CD4-positive, alpha-beta T cell treated with Interferon gamma for 1 hour (primary cell): ENCODE data around the gene ERF.
A peak's percentile ranks its signal among the peaks of the same experiment; 100 is the strongest.

Source experiments
- DNase-seq: peaks from one replicate; pipeline ENCODE4 v3.0.0-alpha.2; 2020

ERF gene

DNA sequence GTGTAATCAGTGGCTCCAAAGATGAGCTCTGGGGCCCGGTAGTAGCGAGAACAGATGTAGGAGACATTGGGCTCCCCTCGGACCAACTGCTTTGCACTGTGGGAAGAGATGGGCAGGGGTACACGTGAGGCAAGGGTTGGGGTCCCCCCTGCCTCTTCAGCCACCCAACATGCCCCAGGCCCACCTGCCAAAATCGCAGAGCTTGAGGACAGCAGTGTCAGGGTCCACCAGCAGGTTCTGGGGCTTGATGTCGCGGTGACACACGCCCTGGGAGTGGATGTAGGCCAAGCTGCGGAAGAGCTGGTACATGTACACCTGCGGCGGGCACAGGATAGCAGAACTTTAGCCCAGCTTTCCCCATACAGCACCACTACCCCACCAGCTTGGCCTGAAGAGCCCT lies 20.6 kb downstream of the ERF start:
- DNase-seq = no peak

DNA sequence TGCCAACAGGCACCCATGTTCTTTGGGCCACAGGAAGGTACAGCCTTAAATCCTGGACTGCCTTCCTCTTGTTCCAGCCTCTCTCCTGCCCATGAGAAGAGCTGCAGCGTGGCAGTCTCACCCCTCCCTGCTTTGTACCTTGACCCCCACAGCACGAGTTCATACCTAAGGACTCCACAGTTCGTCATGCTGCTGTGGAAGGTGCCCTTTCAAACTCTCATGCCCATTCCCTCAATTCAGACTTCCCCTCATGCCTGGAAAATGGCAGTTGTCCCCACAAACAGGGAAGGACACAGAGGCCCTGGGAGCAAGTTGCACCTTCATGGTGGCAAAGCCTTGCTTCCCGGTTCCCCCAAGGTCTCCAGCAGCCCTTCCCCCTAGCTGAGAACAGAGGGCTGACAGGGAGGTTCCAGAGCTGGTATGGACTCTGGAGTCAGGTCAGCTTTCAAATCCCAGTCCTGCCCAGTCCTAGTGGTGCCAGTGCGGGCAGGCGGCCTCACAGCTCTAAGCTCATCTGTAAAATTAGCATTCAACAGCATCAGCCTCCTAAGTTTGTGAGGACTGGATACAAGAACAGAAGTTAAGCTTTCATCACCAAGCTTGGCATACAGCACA lies 21.1 kb downstream of the ERF start:
- DNase-seq = no peak

DNA sequence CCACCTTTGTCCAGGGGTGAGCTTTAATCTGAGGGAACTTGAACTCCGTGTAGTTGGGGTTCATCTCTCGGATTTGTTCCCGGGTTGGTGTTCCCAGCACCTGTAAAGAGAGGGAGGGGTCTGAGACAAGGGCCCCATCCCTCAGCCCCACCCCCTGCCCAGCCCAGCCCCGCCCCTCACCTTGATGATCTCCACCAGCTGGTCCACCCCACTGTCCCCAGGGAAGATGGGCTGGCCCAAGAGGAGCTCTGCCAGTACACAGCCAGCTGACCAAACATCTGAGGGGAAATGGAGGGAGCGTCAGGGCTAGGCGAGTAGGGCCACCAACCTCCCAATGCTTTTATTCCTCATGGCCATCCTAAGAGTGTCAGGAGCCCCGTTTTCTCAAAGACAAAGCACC lies 21.8 kb downstream of the ERF start:
- no peak for DNase-seq

DNA sequence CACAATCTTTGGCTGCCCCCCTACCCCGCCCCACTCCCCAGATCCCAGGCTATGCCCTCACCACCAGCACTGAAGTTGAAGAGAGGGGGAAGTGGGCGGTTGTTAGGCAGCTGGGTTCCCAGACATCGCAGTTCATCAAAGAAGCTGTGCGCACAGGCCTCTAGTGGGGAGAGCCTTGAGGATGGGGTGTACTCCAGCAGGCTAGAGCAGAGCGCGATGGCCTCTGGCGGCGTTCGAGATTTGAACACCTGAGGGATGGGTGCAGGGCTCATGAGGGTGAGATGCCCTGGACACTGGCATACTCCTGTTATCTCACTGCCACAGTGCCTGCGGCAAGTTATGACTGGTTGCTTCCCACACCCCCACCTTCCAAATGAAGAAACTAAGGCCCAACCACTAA lies 22.5 kb downstream of the ERF start:
- no peak for DNase-seq

DNA sequence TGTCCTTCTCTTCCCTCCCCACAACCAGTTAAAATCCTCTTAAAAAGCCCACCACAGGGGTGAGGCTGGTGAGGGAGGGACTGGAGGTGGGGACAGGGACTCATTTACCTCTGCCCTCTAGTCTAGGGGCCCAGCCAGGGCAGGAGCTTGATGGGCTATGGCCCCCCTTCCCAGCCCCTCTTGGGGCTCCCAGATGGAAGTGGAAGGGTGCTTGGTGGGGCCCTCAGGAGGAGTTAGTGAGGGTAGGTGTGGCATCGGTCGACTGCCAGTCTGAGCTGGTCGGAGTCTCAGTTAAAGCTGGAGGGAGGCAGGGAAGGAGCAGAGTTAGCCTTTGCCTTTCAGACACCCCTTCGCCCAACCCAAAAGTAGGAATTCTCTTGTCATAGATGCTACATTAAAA lies 24.4 kb downstream of the ERF start:
- DNase-seq = no peak

DNA sequence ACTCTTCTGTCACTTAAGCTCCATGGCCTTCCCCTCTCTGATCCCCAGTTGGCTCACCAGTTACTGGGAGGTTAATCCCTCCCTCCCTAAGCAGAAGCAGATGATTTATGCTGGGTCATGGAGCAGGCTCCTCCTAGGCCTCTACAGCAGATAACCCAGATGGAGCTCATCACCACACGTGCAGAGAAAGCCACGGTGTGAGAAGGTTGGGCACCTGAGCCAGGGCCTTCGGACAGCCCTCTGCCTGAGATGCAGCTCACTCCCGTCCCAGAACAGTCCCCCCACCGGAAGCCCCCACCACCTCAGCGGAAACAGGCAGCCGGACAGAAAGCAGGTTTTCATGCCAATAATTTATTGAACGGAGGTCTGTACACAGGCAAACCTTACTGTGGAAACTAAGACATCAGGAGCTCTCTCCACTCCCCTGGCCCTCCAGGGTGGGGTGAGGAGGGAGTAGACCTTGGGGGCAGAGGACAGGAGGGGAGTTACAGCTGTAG lies 25.0 kb downstream of the ERF start:
- no peak for DNase-seq

DNA sequence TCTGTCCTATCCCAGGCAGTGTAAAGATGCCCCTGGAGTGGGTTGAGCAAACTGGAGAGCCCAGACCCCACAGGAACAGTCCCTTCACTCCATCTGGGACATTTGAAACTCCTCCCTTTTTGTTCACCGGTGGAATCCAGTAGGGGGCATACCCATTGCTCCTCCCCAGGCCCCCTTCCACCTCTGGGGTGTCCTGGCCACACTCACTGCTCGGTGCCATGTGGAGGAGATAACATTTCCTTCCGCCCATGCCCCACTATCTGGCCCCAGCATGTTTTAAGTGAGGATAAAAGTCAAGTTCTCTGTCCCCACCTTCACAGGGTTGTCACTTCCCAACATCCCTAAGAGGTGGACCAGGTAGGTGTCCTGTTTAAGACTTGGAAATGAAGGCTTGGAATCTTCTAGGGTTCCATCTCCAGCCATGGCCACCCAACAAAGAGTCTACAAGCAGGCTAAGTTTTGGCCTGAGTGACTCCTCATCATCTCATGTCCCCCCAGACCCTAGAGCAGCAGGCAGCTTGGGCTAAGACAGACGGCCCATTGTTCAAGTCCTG lies 25.6 kb downstream of the ERF start:
- DNase-seq = no peak

DNA sequence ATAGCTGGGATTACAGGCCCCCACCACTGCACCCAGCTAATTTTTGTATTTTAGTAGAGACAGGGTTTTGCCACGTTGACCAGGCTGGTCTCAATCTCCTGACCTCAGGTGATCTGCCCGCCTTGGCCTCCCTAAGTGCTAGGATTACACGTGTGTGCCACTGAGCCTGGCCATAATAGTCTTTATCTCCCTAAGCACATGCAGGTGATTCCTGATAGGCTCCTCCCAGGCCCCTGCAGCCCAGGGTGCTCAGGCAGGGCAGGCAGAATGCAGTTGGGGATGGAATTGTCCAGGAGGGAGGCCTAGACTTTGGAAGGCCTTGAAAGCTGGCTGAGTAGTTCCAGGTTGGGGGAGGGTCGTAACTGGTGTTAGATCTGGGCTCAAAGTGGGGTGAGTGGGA lies 26.3 kb downstream of the ERF start:
- DNase-seq = no peak

DNA sequence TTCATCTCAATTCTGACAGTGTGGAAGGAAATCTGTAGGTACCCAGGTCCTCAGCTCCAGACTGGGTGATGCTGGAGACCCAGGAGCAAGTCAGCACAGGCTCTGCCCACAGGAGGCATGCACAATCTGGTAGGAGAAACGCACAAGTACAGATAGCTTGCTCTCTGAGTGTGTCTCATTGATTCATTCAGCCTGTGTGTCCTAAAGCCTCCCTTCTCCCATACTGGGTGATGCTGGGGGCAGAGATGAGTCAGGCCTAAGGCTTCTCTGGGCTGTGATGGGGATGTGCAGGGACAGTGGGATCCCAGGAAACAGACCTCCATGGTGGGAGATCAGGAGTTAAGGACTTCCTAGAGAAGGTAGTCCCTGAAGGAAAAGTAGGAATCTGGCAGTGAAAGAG lies 28.0 kb downstream of the ERF start:
- DNase-seq = no peak

DNA sequence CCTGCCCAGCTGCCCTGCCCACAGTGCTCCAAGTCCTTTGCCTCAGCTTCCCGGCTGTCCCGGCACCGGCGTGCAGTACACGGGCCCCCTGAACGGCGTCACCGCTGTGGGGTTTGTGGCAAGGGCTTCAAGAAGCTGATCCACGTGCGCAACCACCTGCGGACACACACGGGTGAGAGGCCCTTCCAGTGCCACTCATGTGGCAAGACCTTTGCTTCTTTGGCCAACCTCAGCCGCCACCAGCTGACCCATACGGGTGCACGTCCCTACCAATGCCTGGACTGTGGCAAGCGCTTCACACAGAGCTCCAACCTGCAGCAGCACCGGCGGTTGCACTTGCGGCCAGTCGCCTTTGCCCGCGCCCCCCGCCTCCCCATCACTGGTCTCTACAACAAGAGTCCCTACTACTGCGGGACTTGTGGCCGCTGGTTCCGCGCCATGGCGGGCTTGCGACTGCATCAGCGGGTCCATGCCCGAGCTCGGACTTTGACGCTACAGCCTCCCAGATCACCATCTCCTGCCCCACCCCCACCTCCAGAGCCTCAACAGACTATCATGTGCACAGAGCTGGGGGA lies 29.1 kb downstream of the ERF start:
- no peak for DNase-seq

DNA sequence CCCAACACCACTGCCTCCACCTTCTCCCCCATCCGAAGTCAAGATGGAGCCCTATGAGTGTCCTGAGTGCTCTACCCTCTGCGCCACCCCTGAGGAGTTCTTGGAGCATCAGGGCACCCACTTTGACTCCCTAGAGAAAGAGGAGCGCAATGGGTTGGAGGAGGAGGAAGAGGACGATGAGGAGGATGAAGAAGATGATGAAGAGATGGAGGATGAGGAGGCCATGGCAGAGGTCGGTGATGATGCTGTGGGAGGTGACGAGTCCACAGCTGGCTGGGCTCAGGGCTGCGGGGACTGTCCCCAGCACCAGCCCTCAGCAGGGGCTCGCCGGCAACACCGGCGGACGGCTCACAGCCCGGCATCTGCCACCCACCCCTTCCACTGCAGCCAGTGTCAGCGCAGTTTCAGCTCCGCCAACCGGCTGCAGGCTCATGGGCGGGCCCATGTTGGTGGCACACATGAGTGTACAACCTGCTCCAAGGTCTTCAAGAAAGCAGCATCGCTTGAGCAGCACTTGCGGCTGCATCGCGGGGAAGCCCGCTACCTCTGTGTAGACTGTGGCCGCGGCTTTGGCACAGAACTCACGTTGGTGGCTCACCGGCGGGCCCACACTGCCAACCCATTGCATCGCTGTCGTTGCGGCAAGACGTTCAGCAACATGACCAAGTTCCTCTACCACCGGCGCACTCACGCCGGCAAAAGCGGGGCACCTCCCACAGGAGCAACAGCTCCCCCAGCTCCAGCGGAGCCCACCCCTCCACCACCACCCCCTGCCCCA lies 29.8 kb downstream of the ERF start:
- no peak for DNase-seq

DNA sequence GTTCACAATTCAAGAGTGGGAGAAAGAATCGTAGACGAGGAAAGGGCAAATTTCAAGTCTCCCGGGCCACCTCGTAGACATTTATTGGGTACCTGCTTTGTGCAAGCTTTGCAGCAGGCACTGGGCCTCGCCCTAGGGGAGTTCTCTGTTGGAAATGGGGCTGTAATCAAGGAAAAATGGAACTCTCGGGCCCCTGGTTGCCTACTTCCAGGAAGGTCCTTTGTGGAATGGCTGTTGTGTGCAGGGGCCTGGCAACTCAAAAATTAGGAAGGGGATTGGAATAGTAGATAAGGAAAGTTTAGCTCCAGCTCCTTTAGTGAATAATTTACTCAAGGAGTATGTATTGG lies 34.2 kb downstream of the ERF start:
- no peak for DNase-seq

DNA sequence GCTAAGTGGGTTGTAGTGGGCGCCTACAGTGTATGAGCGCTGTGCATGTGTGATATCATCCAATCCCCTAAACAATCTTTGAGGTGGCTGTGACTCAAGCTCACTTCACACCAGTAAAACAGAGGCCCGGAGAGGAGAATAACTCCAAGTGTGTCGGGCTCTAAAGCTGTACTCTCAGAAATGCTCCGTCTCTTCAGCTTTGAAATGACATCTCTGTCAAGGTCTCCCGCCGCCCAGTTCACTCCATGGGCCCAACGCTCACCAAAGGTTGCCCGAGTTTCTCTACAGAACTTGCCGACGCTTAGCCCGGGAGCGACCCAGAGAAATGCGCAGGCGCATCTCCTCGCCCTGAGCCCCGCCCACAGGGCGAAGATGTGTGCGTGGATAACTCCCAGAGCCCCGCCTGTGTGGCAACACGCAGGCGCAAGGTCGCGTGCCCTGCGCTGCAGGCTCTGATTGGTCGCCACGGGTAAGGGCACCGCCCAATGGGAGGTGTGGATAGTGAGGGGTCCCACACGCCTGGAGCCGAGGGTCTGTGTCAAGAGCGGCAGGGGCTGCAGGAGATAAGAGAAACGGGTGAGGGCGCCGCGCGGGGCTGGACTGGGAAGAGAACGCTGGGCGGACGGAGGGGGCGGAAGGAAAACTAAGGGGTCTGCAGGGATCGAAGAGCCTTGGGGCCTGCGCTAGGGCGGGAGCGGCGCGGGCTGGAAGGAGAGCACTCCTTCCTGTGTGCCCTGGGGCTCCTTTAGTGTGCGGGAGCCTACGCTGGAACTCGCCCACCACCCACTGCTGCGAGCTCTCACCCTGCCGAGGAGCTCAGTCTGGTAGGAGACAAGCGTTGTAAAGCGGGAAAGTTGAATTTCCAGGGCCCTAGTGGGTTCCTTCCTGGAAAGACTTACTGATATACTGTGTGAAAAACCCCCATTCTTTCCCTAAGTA lies 34.8 kb downstream of the ERF start, which contains the start of gene ZNF526:
Gene ZNF526, plus strand, starts transcription at position 501 of the 939 bp plus-strand sequence. CDS start 4,092 bp downstream, outside the sequence.
- DNase-seq = peak; percentile 98

DNA sequence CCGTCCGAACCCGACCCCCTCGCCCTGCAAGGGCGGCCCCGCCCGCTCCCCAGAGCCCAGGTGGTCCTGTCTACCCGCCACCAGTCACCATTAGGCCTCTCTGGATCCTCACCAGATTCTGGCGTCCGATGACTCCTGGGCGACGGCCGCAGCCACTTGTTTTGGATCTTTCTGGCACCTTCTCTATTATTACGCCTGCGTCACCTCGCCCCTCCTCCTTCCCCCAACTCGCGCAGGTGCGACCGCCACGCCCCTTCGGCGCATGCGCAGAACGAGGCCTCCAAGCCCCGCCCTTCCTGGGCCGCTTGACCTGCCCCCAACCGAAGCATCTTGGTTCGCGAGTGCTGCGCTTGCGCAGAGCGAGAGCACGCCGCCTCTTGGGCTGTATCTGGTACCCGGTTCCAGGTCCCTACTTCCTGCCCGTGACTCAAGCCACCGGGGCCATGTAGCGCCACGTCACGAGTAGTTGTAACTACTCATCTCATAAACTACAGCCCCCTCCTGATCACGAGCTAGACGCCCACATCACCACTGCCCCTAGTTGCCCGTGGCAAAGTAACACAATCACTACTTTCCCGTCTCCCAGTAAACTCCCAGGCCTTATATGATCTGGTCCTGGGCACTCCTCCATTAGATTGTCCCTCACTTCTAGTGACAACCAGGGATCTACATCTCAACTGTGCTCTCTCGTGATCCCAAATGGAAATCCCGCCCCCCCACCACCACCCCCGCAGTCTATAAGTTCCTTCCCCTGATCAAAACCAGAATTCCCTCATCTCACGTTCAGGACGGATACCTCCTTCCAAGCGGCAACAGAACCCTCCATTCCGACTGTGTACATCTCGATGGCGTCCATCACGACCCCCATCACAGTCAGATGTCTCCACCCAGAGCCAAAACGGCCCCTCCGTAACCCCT lies 37.1 kb downstream of the ERF start, which contains the start of gene DEDD2:
Gene DEDD2, minus strand, starts transcription at position 158 of the 918 bp plus-strand sequence. CDS start 670 bp downstream, outside the sequence.
- peak; percentile 100 for DNase-seq

DNA sequence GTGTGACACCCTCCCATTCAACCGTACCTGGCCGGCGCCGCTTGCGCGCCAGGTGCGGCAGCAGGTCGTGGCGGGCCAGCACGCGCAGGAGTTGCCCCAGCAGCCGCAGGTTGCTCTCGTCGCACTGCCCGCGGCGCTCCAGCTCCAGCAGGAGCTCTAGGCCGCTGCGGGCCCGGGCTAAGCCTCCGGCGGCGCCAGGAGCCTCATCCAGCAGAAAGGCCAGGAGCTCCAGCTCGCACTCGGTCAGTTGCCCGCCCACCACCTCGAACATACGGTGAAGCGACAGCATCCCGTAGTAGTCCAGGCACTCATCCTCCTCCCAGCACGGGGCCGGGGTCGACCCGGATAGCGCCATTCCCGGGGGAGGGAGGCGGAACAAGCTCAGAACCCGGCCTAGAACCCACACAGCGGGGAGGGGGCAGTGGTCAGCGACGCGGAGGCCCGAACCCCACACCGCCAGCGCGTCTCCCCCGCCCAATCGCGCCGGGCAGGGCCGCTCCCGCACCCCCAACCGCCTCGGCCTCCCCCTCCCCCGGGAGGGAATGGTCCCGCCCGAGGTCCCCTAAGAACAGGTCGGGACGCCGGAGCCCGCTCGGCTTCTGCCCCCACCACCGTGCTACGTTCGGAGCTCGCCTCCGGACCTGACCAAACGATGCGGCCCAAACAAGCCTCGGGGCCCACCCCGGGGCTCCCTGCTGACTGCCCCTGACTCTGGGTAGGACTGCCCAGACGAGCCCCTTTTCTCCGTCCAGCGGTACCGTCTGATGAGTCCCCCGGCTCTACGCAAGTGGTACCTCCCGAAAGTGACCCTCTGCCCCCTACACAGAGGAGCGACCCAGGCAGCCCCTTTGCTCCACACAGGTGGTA lies 38.0 kb downstream of the ERF start:
- no peak for DNase-seq

DNA sequence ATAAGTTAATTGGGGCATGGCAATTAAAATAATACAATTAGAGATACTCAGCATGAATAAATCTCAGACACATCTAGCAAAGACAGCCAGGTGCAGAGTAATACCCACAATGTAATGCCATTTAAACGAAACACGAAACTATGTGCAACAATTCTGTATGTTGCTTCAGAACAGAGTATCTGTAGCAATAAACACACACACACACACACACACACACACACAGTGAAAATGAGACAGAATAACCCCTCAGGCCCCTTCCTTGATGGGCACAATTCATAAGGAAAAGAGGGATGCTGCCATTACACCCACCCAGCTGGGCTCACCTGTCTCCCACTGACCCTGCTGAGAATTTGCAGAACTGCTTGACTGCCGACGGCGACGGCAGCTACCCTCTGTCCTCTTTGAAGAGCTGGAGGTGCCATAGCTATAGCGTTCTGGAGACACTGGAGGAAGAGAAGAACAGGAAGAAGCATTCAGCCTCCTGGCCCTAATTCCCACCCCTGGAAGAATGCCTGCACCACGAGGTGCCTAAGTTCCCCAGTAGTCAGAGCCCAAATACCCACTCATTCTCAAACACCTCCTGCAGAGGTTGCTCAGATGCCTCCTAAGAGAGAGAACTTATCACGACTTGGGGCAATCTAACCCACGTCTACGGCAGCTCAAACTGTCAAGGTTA lies 40.0 kb downstream of the ERF start:
- DNase-seq = no peak

DNA sequence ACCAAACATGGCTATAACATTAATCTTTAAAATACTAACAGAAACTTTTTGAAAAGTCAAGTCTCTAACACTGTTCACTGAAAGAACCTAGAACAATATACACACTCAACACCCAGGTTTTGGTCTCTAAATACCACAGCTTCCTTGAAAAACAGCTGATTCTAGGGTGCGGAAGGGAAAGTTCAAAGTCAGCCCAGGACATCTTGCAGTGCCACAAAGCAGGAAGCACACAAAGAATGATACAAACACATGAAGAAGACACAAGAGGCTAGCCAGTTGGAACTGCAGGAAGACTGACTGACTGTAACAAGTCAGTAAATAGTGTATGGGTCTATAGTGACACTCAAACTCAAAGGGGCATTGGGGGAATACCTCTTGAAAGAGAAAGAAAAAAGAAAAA lies 42.0 kb downstream of the ERF start:
- no peak for DNase-seq

DNA sequence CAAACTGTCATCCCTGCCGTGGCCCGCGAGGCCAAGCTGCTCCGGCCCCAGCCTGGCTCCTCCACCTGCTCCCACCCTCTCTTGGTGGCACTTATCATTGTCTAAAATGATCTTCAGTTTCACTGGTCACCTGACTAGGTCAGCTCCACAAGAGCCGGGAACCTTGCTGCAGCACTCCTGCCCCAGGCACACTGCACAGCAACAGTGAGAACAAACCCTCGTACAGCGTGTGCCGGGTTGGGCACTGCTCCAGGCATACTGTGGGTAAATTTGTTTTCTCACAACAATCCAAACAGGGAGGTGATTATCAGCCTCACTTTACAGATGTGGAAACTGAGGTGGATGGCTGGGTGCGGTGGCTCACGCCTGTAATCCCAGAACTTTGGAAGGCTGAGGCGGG lies 46.3 kb downstream of the ERF start:
- DNase-seq = no peak

DNA sequence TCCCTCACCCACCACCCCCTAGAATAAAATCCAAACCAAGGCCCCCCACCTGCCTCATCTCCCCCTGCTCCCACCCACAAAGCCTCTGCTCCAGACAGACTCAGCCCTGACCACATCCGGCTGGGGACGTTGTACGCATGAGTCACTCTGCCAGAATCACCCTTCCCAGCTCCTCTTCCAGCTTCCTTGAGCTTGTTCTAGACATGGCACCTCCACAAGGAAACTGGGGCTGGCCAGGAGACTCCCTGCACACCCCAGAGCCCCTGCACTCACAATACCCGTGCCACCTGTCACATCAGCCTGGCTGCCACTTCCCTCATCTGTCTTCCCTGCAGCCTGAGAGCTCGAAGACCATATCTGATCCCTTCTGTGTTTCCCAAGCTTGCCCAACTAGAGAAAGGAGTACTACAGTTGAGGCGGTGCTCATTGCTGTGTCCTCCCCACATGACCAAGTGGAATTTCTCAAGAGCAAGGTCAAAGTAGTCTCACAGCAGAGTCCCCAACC lies 47.1 kb downstream of the ERF start:
- peak; percentile 37 for DNase-seq
